GM19372 (cell line): ENCODE data around the gene TAF1.
"Not testable (repeated sequence)": the region's sequence is repeated elsewhere in the genome, so short reads cannot be mapped to it uniquely, and the experiment has no call there.

Experiments used
- ATAC-seq: cut with Tn5 transposase; IDR thresholded peaks from one replicate; pipeline ENCODE4 v1.9.1; 2021; ENCODE audit warnings: mild to moderate bottlenecking, low read depth, moderate library complexity; ENCODE audit not compliant: unreplicated experiment

Gene TAF1

DNA sequence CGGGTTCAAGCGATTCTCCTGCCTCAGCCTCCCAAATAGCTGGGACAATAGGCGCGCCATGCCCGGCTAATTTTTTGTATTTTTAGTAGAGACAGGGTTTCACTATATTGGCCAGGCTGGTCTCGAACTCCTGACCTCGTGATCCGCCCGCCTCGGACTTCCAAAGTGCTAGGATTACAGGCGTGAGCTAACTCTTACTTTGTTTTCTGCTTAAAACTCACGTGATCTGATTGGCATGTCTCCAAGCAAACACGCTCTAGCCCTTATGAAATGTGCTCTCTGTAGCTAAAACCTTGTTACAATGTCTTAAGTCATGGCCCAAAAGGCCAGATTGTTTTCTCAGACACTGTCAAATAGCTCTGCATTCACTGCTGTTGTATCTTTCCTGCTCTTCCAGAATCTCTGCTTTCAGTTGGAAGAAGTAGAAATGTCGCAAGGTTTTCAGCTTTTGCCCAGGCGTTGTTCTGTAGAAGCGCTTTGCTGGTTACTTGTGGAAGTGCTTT, 127.0 kb downstream of the TAF1 start:
- ATAC-seq = no peak

DNA sequence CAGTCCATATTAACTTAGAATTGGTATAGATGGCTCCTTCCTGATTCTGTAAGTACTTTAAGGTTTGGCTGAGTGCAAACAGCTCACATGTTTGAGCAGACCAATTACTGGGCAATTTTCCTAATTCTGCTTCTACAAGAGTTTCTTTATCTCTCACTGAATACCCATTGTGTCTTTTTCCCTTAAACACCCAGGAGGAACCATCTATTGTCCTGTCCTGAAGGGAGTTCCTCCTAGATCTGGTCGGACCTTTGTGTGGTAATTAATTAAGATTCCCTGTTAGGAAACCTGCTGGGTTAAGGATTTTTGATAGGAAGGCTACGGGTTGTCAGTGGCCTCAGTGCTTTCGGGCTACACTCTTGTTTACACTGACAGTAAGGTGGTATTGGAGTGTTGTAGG, 129.8 kb downstream of the TAF1 start:
- not testable (repeated sequence) for ATAC-seq

DNA sequence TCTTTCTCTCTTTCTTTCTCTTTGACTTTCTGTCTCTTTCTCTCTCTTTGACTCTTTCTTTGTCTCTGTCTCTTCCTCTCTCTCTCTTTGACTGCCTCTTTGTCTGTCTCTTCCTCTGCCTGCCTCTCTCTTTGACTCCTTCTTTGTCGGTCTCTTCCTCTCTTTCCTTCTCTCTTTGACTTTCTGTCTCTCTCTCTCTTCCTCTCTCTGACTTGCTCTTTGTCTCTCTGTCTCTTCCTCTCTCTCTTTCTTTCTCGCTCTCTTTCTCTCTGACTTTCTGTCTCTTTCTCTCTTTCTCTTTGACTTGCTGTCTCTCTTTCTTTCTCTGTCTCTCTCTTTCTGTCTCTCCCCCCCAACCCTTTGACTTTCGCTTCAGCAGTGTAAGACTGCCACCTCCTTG, 130.3 kb downstream of the TAF1 start:
- no peak for ATAC-seq

DNA sequence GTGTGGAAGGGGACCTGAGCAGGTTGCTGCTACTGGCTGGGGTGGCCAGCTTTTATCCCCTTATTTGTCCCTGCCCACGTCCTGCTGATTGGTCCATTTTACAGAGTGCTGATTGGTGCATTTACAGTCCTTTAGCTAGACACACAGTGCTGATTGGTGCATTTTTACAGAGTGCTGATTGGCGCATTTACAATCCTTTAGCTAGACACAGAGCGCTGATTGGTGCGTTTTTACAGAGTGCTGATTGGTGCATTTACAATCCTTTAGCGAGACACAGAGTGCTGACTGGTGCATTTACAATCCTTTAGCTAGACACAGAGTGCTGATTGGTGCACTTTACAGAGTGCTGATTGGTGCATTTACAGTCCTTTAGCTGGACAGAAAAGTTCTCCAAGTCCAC, 135.9 kb downstream of the TAF1 start:
- ATAC-seq = not testable (repeated sequence)

DNA sequence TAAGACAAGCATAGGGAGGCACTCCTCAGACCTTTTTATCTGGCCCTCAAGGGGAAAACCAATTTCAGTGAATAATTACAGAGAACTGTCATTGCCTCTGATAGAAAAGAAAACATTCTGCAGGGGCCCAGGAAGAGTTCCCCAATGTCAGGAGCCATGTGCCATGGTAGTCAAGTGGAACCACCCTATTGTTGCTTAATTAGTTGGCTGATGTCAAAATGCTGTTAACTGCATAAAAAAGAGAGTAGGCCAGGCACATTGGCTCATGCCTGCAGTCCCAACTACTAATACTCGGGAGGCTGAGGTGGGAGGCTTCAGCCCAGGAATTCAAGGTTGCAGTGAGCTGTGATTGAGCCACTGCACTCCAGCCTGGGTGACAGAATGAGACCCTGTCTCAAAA, 138.2 kb downstream of the TAF1 start:
- no peak for ATAC-seq

DNA sequence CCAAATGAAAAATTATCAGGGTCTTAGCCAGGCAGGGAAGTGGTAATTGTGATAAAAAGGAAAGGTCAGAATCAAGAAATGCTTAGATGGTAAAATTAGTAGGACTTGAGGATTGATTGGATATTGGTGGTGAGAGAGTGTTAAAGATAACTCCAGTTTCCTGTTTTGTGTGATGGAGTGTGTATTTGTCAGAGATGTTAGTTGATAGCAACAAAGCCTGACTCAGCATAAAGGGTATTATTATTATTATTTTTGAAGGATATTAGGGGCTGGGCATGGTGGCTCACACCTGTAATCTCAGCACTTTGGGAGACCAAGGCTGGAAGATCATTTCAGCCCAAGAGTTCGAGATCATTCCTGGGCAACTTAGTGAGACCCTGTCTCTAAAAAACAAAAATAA, 143.1 kb downstream of the TAF1 start:
- no peak for ATAC-seq

DNA sequence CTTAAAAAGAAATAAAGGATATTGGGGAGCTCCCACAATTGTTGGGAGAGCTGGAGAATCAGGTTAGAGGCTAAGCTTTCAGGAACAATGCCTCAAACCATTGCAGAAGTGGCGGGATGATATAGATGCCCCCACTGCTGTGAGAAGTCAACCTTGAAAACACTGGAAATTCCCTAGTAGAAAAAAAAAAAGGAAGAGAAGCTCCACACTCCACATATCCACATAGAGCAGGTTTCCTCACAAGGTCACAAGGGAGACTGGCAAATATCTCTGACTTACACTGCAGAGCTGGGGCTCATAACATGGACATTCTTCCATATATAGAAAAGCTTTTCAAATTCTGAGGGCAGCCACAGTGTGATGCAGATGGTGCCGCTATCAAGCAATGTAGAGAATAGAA, 144.0 kb downstream of the TAF1 start:
- no peak for ATAC-seq

DNA sequence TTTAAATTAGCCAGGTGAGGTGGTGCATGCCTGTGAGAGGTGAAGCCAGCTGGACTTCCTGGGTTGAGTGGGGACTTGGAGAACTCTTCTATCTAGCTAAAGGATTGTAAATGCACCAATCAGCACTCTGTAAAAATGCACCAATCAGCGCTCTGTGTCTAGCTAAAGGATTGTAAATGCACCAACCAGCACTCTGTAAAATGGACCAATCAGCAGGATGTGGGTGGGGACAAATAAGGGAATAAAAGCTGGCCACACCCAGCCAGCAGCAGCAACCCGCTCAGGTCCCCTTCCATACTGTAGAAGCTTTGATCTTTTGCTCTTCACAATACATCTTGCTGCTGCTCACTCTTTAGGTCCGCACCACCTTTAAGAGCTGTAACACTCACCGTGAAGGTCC, 147.6 kb downstream of the TAF1 start:
- ATAC-seq = not testable (repeated sequence)

DNA sequence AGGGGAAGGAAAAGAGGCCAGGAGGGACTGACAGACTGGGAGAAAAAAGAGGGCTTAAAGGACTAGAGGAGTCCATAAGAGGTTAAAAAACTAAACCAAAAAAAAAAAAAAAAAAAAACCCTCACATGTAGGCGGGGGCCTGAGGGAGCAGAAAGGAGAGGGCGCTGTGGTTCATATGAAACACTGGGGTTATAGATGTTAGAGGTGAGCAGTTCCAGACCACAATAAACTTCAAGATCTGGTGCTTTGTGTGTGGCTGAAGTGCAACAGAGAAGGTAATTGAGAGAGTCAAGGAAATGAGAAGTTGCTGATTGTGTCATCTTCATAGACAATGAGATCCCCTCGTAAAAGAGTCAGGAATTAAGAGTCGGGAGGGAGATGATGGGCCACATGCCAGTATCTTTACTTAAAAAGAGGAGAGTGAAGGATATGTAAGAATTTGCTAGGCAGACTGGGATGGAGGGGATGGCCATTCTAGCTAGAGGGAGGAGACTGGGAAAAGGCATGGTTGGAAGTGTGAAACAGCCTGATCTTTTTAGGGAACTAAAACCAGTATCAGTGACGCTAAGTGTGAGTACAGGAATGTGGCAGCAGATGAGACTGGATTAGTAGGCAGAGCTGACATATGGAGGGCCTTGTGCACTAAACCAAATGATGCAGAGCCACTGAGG, 148.3 kb downstream of the TAF1 start:
- ATAC-seq = peak; percentile 83

DNA sequence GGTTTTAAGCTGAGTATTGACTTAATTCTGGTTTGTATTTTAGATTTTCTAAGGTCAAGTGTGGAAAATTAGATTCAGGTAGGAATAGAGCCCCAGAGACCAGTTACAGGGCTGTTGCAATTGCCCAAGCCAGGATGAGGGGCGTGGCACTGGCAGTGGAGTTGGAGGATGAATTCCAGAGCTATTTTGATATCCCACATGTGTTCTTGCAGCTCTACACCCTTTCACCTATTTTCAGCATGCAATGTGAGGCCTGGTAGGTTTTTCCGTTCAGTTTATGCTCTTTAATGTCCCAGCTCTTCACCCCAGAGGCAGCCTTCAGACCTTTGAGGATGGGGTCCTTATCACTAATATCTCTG, 148.9 kb downstream of the TAF1 start:
- ATAC-seq = no peak
